BJ (cell line): ENCODE results near the gene C2orf49. TPM values are rescaled to one million over a fixed set of nuclear protein-coding genes. Genes with fewer than 3 reads are reported as not detected.
A peak's percentile ranks its signal among the peaks of the same experiment; 100 is the strongest.

ENCODE experiments used
- CTCF ChIA-PET: fragments of 350-600 bp; formaldehyde crosslinking; extraction: SDS; loops from one replicate; lab custom pipeline; 2021; ENCODE audit warnings: antibody characterized with exemption, inconsistent platforms; lab: Yijun Ruan, JAX
- POLR2A ChIA-PET: fragments of 300-600 bp; sonication (Branson Sonifier 250); formaldehyde crosslinking; extraction: SDS; loops from one replicate; lab custom pipeline; 2021; ENCODE audit warnings: antibody characterized with exemption; lab: Charles Lee
- DNase-seq: peaks from one replicate; pipeline ENCODE4 v3.0.0-alpha.2; 2011; ENCODE audit warnings: low read depth
- H3K27me3 ChIP-seq: 2 replicates; pipeline ENCODE4 v1.6.0; 2011; ENCODE audit warnings: low read length; ENCODE audit not compliant: control insufficient read depth, insufficient read depth
- H3K36me3 ChIP-seq: 2 replicates; pipeline ENCODE4 v1.5.1; 2011; ENCODE audit warnings: low read length; ENCODE audit not compliant: control insufficient read depth, insufficient read depth
- H3K4me3 ChIP-seq: 2 replicates; pipeline ENCODE4 v1.5.1; 2011; ENCODE audit warnings: low read depth, mild to moderate bottlenecking, control low read depth, low read length
- CTCF ChIP-seq: IDR thresholded peaks from 2 replicates; pipeline ENCODE4 v1.5.1; 2011; ENCODE audit warnings: low read depth, mild to moderate bottlenecking, control low read depth, inconsistent platforms, low read length, moderate library complexity; ENCODE audit not compliant: insufficient read depth
- polyA plus RNA-seq: library from polyadenylated mRNA; depleted of rRNA; stranded (reverse); fragments of >200 nt; gene quantifications from 2 replicates; pipeline ENCODE4 v1.2.3, GENCODE V29; 2011

The C2orf49 gene
- polyA plus RNA-seq, 1 experiment = 12.2 TPM

- POLR2A ChIA-PET = no interaction called here
- peaks cover 51% of the 10 kb centered on the region for H3K36me3 ChIP-seq
These were observed 31.5 kb downstream of the C2orf49 start for GRCh38 chr2:105368759-105369408.

DNA sequence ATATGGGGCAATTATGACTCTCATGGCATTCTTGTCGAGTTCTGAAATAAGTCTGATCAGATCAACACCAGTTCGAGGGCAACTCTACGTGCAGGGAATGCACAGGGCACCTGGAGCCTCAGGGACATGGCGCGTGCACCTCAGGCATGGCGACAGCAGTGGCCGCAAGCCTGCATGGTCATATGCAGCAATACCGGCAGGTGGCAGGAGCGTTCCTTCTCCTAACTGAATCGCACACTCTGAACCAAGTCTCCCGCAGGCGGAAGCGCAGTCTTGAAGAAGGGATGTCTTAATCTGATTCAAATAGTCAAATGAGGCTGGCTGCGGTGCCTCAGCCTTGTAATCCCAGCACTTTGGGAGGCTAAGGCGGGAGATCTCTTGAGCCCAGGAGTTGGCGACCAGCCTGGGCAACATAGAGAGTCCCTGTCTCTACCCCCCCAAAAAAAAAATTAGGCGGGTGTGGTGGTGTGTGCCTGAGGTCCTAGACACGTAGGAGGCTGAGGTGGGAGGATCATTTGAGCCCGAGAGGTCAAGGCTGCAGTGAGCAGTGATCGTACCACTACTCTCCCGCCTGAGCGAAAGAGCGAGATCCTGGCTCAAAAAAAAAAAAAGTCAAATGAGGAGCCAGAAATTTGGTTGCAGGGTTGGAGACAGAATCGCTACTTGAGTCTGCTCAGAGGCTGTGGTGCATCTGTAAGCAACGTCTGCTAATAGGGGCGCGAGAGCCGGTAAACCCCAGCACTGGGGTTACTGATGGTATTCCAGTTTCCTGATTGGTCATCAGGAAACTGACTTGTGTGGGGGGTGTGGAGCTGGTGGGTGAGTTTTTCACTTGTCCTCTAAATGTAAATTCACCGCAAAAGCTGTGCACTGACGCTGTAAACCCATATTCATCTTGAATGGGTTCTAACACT, 32.7 kb downstream of the C2orf49 start:
- Histone ChIP-seq H3K36me3 (peaks cover 49% of the 10 kb centered on the region), H3K27me3 (no peaks in the 10 kb centered on the region), H3K4me3 (no peak overlapping the region)
- DNase-seq = no peak
- ChIA-PET POLR2A (no interaction called here), CTCF (interaction anchor here (0.6 to 3.0 kb wide), 14 partner anchors 10 to 152 kb away, joined by 3 to 33 read pairs (median 4); no protein-coding TSS in a partner anchor)
- TF ChIP-seq CTCF = peak; percentile 88

More at GRCh38 chr2:105368759-105369408, 31.5 kb downstream of the C2orf49 start:
- TF ChIP-seq CTCF = no peak
- Histone ChIP-seq H3K4me3 (no peak overlapping the region), H3K27me3 (no peaks in the 10 kb centered on the region)
- DNase-seq = no peak
- CTCF ChIA-PET = interaction anchor here (0.5 to 3.0 kb wide), 16 partner anchors 11 to 662 kb away, joined by 3 to 33 read pairs (median 4); no protein-coding TSS in a partner anchor

GRCh38 chr2:105371156-105371555, 33.8 kb downstream of the C2orf49 start:
- Histone ChIP-seq H3K4me3 (no peak overlapping the region), H3K27me3 (no peaks in the 10 kb centered on the region), H3K36me3 (peaks cover 49% of the 10 kb centered on the region)
- no peak for TF ChIP-seq CTCF
- no peak for DNase-seq
- ChIA-PET POLR2A (no interaction called here), CTCF (interaction anchor here (1.3 to 1.5 kb wide), 4 partner anchors 22 to 150 kb away, joined by 3 to 7 read pairs (median 3); no protein-coding TSS in a partner anchor)

- H3K4me3 ChIP-seq = no peak overlapping the region
- peaks cover 47% of the 10 kb centered on the region for H3K36me3 ChIP-seq
- H3K27me3 ChIP-seq = no peaks in the 10 kb centered on the region
- TF ChIP-seq CTCF = no peak
- POLR2A ChIA-PET = no interaction called here
- CTCF ChIA-PET = interaction anchor here (0.6 to 3.6 kb wide), 4 partner anchors 13 to 151 kb away, joined by 3 to 12 read pairs (median 5); no protein-coding TSS in a partner anchor
- no peak for DNase-seq
These were observed 34.5 kb downstream of the C2orf49 start for GRCh38 chr2:105371810-105372209.

- ChIA-PET POLR2A (no interaction called here), CTCF (interaction anchor here (3.6 kb wide), 1 partner anchor 149 kb away, joined by 12 read pairs; no protein-coding TSS in a partner anchor)
- H3K27me3 ChIP-seq = no peaks in the 10 kb centered on the region
- peaks cover 46% of the 10 kb centered on the region for H3K36me3 ChIP-seq
- DNase-seq = no peak
- no peak for TF ChIP-seq CTCF
- H3K4me3 ChIP-seq = no peak overlapping the region
These were observed 36.0 kb downstream of the C2orf49 start for GRCh38 chr2:105373344-105373781.
